GM18511 (cell line): ENCODE measurements around the gene APMAP.
"Not testable (repeated sequence)": the region's sequence is repeated elsewhere in the genome, so short reads cannot be mapped to it uniquely, and the experiment has no call there.

Source experiments
- ATAC-seq: cut with Tn5 transposase; IDR thresholded peaks from one replicate; pipeline ENCODE4 v1.9.1; 2021; ENCODE audit warnings: mild to moderate bottlenecking, moderate library complexity; ENCODE audit not compliant: unreplicated experiment

Gene APMAP

DNA sequence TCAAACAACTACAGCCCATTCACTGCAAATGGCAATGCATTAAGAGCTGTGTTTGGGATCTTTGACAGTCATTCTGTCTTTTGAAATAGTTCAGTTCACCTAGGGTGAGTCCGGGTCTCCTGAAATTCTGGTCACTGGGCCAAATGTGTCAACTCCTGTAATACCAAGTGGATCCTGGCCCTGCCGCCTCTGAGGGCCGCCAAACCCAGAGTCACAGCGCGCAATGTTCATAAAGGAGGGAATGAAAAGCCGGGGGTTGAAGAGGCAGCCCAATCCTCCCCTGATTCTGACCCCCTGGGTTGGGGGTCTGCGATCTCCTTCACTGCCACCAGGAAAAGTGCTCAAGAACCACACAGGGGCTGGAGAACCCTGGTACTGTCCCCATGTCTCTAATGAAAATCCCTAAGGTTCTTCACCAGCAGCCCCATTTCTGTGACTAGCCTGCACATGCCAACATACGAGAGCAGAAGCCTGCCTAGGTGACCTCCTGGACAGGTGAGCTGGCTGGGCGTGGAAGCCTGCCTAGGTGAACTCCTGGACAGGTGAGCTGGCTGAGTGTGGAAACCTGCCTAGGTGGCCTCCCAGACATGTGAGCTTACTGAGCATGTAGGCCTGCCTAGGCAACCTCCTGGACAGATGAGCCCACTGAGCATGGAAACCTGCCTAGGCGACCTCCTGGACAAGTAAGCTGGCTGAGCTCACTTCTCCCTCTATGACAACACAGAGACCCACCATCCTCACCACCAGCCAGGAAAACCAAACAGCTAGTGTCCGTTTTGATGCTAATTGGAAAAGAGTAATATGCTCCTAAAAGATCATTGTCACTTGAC, 16.1 kb upstream of the APMAP start:
- ATAC-seq = no peak

DNA sequence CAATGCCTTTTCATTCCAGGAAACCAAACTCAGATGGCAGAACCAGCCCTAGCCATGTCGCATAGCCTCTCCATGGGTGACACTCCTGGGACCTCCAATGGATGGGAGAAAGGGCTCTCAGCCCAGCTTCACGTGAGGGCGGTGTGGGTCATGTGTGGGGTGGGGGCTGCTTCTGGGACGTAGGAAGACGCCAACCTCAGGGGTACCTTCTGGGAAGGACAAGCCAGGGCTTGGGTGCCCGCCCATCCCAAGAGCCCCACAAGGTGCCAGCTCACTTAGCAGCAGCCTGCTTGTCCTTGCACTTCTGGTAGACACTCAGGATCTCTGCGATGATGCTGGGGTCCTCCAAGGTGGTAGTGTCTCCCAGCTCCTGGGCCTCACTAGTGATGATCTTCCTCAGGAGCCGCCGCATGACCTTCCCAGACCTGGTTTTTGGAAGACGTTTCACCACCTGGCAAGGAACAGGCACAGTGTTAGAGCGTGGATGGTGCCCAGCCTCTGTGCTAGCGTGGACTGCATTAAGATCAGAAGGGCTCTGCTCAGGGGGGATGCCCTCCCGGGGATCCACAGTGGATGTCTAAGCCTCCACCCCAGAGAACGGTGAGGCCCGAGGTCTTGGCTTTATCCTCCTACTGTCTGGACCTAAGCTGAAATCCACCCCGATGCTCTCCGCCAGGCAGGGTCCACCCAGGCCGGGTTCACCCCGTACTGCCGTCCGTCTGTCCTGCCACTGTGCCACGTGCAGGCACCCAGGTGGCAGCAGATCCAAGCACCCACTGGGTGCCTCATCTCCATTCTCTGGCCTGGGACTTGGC, 15.1 kb upstream of the APMAP start:
- ATAC-seq = no peak

DNA sequence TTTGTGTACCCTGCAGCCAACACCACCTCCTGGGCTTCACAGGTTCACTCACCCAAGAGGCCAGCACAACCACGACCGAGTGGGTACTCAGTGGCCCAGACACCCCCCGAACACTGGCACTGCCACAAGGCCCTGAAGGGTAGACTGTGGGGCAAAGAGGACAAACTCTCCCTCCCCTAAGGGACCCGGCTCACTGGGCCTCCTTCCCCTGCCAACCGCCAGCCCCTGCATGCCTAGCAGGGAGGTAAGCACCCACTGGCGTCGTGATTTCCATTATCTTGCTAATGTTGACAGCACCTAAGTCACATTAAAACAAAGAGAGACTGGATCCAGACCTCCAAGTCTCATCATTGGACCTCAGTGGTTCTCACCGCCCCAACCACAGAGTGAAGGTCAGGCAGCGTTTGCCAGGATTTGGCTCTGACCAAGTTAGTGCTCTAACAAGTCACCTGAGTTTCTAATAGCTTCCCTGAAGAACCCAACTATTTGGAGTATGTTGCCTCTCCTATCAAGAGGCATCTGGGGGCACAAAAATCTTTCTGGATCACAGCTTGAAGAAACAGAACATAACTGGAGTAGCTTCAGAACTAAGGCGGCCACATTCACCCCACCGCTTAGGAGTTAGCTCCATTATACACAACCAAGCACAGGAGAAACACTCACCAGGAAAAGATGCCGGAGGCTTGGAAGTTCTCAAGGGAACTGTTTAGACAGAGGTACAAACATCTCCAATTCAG, 14.0 kb upstream of the APMAP start:
- ATAC-seq = no peak

DNA sequence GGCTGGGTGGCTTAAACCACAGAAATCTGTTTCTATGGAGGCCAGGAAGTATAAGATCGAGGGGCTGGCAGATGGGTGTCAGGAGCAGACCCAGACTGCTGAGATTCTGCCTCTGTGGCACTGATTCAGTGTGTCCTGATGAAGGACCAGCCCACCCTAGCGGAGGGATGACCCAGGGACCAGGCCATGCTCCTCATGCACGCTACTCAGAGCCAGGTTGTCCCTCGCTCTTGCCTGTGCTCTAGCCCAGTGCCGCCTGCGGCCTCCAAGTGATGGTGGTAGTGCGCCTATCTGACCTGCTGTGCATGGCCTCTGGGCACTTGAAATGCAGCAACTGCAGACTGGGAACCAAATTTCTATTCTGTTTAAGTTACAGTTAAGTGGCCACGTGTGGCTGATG, 13.1 kb upstream of the APMAP start:
- no peak for ATAC-seq

DNA sequence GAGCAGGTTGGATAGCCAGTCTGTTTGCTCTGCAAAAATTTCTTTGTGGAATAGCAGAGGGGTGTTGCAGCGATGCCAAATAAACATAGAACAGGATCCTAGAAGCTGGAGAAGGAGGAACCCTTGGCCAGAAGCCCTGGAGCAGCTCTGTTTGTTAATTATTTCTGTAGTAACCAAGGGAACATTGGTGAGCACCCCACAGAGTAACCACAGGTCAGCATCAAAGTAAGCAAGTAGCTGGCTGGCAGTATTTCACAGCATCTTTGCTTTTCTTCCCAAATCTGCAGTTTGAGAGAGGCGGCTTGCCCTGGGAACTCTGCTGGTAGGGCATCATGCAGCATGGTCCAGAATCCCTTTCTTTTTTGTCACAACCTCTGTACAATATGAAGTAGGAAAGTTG, 12.7 kb upstream of the APMAP start:
- ATAC-seq = no peak

DNA sequence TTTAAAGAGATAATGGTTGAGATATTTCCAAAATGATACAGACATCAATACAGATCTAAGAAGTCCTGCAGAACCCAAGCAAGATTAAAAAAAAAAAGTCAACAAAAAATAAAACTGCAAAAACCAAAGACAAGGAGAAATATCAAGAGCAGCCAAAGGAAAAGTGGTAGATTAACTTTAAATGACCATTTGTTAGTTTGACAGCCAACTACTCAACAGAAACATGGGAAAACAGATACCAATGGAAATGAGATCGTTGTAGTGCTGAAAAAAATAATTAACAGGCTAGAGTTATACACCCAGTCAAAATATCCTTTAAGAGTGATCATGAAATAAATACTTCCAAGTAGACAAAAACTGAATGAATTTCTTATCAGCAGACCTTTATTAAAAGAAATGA, 10.5 kb upstream of the APMAP start:
- no peak for ATAC-seq

DNA sequence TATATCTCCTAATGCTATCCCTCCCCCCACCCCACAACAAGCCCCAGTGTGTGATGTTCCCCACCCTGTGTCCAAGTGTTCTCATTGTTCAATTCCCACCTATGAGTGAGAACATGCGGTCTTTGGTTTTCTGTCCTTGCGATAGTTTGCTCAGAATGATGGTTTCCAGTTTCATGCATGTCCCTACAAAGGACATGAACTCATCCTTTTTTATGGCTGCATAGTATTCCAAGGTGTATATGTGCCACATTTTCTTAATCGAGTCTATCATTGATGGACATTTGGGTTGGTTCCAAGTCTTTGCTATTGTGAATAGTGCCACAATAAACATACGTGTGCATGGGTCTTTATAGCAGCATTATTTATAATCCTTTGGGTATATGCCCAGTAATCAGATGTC, 8.8 kb upstream of the APMAP start:
- ATAC-seq = not testable (repeated sequence)

DNA sequence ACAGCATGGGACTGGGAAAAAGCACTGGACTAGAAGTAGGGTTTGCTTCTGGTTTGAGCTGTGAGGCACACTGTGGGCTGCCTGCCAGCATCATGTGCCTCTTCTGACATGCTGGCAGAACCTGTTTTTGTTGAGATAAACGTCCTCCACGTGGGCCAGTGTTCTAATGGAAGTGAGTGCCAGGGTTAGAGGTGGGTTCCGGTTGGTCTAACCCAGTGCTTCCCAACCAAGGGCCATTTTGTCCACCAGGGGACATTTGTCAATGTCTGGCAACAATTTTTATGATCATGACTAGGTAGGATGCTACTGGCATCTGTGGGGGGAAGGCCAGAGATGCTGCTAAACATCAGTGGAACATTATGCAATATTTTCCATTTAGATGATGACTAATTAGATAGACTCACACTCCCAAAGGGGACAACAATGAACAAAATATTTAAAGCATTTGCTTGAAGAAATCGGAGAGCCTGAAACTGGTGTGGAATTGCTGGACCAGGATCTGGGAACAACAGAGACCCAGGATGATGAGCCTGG, 7.8 kb upstream of the APMAP start:
- no peak for ATAC-seq

DNA sequence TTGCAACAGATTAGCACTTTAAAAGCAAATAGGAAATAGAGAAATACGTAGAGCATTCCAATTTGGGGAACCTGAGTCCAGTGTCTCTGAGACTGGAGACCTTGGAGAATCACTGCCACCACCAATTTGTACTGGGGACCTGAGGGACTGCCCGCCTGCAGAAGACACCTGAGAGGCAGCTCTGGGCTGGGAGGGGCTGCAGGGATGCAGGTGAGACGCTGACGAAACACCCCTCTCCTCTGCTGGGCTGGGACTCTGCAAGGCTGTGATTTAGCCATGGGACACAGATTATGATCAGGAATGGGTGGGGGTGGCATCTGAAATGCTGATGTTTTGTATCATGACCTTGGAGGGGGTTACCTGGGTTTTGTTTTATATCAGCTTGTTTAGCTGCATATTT, 7.0 kb upstream of the APMAP start:
- no peak for ATAC-seq

DNA sequence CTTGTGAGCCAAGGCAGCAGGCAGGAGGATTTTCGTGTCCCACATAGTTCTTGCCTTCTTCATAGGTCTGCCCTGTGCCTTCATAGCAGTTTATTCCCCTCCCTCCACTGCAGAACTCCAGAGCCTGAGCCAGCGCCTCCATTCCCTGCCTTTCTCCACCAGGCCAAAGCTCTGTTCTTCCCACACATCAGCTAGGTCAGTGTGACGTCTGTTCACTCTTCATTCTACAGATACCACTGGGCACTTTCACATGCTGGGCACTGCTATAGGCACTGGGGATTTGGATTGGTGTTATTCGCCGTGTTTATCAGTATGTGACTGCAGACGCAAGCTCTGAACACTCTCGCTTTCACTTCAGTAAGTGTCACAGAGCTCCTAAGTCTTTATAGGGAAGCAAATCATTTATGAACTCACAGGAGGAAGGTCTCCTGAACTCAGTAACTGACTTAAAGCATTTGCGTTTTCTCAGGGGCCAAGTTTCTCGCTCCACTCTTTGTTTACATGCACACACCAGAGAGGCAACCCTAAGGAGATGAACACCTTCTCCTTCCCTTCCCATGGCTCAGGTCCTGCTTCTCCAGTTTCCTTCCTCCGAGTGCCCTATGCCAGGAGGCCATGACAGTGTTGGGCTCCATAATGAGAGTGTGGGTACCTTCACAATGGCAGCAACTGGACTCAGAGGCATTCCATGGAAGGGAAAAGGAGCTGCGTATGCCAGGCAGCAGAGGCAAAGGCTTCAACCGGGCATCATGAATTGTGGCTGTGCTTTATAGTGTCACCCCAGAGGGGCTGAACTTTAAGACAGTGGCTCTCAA, 6.3 kb upstream of the APMAP start:
- no peak for ATAC-seq

DNA sequence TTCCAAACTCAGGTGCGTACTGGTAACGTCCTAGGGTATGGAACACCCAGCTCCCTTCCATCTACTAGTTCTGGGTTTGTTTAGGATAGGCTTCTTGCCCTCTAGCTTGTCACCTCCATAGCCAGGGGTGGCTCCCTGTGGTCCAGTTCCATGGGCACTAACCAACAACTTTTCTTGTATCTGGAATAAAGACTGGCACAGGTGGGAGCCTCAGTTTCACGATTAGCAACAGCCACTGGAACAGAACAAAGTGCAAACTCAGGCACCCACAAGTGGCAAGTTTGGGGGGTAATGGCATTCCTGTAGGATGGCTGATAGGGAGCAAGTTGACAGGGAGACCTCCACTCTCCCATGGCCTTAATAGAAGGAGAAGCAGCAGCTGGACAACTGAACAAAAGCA, 5.6 kb upstream of the APMAP start:
- ATAC-seq = no peak

DNA sequence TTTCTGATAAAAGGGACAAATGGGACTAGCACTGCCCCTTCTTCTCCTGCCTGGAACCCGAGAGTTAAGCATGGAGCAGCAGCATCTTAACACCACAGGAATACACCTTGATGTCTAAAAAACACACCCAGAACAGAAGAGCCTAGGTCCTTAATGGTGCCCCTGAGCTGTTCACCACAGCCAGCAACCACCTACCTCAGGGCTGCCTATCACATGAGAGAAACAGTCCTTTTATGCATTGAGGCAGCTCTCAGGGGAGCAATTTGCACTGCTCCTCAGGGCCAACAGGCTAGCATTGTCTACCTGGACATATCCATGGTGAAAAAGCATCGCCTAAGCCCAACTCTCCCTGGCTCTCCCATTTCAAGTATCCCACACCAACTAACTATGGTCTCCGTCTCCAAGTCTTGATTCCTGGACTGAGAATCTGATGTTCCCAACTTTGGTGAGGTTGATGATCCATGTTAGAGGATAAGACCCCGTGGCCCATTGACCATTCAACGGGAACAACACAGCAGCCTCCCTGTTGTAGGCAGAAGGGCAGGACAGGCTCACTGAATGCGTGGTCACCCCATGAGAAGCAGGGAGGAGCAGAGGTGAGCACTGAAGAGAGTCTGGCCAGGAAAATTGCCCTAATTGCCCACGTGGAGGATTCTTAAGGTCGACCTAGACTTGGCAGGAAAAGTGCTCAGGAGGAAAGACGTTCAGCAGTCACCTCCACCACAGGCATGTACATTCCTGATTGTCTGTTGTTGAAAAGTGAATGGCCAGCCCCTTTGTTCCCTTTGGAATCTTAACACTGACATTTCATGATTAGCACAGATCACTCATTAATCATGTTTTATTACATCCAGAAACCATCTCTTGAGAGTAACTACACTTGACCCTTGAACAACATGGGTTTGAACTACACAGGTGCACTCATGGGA, 4.2 kb upstream of the APMAP start:
- no peak for ATAC-seq

DNA sequence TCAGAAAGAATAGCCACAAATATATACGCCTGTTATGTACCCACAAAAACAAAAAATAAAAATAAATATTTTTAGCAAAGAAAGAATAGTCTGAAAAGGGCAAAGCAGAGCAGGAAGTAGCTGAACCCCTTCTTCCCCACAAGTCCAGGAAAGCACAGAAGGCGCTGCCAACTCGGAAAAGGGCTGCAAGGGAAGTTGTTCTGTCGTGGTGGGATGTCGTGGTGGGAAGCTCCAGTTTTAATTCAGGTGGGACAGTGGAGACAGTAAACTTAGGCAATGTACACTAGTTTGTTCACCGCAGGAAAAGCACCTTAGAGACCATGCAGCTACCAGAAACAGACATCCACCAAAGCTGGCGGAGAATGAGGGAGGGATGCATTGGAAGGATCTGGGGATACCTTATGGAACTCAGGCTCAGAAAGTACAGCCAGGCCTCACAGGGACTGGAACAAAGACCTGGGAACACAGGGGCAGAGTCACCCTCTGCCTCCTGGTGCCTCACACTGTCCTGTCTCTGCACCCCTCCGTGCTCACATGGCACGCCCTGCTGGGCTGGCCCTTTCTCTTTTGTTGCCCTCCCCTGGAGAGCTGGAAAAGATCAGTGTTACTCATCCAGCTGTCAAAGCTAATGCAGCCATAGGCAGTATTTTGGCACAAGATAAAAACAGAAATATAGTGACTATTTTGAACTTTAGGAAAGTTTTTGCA, 3.3 kb upstream of the APMAP start:
- no peak for ATAC-seq

DNA sequence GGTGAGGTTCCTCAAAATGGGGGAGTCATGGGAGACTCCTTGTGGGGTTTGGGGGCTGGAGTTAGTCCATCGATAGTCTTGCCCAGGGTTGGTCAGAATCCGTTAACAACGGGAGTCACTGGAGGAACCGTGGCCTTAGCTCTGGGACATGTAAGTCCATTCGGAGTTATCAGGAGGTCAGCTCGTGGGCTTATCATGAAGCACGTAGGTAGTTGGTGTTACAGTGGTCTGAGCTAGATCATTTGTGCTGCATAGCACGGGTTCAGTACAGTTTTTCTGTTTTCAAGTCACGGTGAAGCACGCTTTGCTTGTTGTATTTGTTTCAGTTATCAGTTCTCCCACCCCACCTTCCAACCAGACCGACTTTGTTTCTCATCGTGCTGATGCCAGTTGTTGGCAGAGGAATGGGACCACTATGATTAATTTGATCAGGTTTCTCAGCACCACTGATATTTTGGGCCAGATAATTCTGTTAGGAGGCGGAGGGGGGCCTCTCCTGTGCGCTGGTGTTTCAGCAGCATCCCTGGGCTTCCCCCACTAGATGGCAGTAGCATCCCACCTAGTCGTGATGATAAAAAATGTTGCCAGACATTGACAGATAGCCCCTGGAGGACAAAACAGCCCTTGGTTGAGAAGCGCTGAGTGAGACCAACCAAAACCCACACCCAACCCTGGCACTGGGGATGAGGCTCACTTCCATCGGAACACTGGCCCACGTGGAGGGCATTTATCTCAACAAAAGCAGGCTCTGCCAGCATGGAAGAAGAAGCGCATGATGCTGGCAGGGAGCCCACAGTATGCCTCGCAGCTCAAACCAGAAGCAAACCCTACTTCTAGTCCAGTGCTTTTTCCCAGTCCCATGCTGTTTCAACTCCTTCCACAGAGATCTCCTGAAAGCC, 2.2 kb upstream of the APMAP start:
- ATAC-seq = peak; percentile 29

DNA sequence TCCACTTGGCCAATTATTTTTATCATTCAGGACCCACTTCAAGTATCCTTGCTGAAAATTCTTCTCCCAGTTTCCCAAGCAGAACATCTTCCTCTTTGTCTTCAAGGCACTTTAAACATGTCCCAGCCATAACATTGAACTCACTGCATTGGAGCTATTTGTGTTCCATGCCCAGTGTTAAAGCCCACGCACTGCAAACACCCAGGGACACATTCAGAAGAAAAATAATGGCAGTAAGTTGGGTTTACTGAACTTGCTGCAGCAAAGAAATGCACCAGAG, 1.6 kb upstream of the APMAP start:
- no peak for ATAC-seq

DNA sequence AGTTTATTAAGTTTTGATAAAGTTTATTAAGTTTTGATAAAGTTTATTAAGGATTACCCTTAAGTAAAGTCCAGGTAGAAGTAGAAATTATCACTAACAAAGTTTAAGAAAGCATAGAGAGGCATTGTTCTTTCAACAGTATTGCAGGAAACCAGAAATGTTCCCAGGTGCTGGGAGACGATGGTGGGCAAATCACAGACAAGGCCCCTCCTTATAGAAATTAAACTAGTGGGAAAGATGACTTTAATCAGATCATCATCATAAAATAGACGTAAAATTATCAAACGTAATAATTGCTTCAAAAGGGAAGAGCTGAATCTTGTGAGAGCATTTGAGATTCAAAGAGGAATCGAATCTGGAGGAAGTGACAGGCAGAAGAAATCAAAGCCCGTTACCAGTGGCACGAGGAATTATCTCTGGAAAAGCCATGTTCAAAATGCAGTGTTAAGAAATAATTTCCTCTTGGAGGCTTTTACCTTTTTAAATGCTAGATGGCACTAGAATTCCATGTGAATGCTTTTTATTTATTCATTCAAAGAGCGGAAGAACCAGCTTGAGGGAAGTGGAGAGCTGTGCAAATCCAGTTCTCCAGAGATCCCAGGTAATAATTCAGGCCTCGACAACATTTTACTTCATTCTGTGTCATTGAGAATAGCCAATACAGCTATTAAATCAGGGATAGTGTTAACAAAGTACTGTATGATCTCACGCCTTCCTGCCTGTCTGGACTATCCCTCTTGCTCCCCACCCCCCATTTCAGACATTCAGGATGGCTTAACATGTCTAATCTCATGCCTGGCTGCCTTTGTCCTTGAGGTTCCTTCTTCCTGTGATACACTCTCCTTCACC, 1.0 kb upstream of the APMAP start:
- ATAC-seq = no peak

DNA sequence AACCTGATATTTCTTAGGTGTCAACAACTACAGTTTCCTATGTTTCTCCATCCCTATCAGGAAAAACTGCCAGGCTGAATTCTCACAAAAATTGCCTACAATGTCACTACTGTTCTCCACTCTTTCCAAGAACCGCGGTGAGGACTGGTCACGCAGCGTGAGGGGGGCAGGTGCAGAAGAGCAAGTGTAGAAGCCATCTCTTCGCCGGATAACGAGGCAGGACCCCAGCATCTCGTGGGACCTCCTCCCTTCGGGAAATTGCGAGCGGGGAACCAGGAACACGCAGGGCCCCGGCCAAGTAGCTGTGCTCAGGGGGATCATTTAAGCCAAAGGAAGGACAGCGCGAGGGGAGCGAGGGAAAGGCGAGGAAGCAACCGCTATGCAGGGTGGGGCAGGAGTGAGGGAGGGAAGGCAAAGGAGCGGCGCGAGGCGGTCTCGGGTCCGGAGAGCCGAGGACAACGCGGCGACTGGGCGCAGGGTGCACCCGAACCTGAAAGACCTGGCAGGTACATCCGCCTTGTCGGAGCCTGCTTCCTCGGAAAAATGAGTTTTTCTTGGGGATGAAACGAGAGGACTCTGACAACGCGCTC, 559 bp downstream of the APMAP start:
- peak; percentile 38 for ATAC-seq
